ENCODE results near the gene MYL12B.
"Not testable (repeated sequence)": the region's sequence is repeated elsewhere in the genome, so short reads cannot be mapped to it uniquely, and the experiment has no call there.

The MYL12B gene

DNA sequence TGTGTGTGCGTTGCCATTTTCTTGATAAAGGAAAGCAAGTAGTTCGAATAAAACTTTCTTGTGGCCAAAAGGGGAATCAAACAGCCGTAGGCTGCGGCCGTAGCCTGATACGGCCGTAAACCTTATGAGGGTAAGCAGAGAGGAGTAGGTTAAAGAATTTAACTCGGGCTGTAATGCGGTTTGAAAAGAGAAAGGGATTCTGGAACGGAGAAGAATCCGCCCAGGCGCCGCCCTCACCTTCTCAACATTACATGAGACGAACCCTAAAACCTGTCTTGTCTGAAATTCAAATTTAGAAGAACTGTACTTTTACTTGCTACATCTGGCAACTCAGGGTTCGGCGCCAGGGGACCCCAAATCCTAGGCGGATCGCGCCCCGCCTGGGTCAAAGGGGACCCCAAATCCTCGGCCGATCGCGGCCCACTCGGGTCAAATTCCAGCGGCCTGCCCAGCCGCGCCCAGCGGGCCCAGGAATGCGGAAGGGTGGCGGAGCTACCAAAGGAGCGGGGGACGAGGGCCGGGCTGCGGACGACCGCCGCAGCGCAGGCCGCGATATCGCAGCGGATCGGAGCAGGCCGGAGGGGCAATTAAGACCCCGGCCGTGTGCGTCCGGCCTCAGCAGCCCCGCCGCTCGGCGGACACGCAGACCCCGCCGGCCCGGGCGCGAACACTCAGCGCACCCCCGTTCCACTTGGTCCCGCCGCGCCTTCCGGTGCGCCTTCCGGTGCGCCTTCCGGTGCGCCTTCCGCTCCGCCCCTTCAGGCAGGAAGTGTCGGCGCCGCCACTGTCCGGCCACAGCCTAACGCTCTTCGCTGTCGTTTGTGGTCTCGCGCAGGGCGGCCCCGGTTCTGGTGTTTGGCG, at the start of gene MYL12B:
TSS of gene MYL12B (plus strand) at position 761 of the 861 bp plus-strand sequence. CDS start 10,766 bp downstream, outside the sequence.
- peak; percentile 63 for DNase-seq (ENCODE audit: low read depth in 1 of 2, low spot score in 1 of 2)

DNA sequence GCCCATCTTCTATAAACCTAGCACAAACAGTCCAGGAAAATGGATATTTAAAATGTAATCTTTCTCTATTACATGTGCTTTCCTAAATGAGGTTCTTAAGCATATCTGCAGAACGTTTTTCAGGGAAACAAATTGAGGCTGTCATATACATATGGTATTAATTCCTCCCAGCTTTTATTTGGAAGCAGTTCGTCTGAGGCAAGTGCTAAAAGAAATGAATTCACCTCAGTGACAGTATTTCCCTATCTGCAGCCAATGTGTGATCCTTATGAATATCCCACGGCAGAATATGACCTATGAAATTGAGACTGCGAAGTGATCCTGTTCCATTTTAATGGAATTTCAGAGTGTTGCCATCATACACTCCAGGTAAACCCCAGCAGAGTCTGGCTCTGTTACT, 49.3 kb upstream of the MYL12B start:
- DNase-seq (ENCODE audit: low read depth in 1 of 2, low spot score in 1 of 2), result no peak

DNA sequence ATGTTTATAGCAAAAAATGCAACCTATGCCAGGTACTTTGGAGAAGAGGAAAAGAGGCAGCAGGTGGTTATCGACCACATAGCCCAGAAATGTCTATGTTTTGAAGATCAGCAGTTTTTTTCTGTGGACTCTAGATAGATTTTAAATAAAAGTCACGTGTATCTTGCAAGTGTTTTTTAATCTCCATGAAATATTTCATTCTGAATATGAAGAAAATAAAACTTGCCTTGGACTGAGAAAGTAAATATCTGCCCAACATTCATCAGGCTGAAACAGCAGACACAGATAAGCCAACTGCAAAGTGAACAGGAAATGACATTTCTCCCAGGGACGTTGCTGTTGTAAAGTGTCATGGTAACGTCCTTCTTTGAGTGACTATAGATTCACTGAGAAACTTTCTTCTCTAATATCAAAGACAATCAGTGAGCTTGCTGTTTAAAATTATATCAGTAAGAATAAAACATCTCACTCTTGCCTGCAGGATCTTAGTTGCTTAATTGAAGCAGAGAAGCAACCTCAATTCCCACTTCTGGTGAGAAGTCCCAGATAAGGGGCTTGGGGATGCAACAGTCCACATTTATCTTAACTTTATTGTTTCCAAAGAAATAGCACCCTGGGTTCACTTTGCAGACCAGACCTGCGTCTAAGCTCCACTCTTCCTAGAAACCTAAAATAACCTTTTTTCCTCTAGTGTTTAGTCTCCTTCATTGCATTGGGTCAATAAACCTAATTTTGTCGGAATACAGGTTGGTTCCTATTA, 48.5 kb upstream of the MYL12B start:
- DNase-seq (ENCODE audit: low read depth in 1 of 2, low spot score in 1 of 2), result no peak

DNA sequence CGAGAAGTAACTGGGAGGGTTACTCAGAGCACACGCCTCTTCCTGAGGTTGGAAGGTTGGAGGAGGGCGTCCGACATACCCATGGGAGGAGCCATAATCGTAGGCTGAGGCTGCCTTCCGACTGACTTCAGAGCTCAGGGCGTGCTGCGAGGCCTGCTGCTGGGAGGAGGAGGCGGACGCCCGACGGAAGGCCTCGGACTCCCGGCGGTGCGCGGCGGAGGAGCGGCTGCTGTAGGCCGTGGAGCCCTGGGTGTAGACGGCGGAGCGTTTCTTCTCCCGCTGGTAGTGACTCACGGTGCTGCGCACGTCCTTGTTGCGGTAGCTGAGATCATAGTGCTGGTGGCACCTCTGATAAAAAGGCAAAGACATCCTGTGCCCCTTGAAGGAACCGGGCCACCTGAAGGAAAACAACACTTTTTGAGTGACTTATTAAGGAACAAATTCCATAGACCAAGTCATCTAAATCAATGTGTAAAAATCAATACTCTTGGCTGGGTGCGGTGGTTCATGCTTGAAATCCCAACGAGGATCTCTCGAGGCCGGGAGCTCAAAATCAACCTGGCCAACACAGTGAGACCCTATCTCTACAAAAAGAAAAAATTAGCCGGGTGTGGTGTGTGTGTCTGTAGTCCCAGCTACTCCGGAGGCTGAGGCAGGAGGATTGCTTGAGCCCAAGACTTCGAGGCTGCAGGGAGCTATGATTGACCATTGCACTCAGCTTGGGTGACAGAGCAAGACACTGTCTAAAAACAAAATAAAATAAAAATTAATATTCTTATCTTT, 46.9 kb upstream of the MYL12B start:
- no peak for DNase-seq (ENCODE audit: low read depth in 1 of 2, low spot score in 1 of 2)

DNA sequence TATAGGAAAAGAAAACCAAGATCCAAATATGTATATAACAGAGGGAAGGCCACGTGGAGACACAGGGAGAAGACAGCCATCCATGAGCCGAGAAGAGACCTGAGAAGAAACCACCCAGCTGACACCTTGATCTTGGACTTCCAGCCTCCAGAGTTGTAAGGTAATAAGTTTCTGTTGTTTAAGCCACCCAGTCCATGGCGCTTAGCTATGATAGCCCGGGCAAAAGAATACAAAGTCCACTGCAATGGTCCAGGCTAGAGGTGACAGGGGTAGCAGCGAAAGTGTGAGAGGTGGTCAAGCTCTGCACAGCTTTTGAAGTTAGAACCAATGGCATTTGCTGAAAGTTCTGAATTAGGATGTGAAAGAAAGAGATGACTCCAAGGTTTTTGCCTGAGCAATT, 44.9 kb upstream of the MYL12B start:
- DNase-seq (ENCODE audit: low read depth in 1 of 2, low spot score in 1 of 2), result no peak

DNA sequence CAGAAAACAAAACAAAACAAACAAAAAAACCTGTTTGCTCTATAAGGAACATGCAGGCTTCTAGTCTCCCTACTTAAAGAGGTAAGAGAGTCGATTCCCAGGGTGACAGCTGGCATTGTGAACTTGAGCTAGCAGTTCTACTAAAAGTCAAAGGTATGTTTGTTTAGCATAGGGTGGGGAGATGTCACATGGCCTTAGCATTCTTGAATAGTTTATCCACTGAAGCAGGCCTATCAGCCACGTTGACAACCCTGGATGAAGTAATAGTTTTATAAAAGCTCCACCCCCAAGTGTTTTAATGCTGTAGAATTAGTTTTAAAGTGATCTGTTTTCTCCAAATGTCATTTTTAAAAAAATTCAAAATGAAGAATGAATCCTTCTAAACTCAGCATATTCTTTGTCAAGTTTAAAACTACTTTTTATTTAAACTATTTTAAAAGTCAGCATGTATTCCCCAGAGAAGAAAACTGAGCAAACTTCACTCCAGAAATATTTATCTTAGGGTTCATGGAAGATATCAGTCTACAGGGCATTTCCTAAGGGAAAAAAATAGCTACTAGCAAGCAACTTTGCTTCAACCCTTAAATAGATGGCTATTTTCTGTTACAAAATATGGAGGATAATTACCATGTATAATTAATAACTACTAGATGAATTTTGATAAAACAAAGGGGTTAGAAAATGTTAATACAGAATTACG, 43.8 kb upstream of the MYL12B start:
- no peak for DNase-seq (ENCODE audit: low read depth in 1 of 2, low spot score in 1 of 2)

DNA sequence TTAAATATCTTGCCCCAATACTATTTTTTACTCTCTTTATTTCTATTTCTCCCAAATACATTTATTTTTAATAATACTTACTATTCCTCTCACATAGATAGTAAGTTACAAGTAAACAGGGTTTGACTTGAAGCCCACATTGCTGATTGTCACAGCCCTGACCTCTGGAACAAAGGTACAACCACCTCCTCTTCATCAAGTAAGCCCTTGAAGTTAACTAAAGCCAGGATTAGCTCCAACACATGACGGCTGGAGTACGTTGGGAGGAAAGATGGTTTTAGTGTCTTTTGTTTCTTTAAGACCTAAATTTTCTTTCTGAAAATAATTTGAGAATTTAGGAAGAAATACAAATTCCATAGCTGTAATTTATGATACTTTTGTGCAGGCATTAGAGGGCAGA, 43.1 kb upstream of the MYL12B start:
- DNase-seq (ENCODE audit: low read depth in 1 of 2, low spot score in 1 of 2), result no peak

DNA sequence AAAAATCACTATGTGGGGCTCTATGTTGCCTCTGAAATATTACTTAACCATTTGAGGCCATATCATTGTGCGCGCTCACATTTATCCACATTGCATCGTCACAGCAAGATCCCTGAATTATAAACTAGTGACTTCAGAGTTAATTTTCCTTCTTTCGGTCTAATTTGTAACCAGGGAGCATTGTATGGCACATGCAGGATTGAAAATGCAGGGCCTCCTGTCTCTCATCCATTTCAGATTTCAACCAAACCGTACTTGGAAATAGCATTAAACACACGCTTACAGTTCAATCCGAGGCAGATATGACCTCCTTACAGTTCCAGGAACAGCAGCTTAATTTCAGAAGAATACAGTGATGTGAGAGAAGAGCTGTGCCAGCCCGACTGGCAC, 42.7 kb upstream of the MYL12B start:
- DNase-seq (ENCODE audit: low read depth in 1 of 2, low spot score in 1 of 2), result no peak

DNA sequence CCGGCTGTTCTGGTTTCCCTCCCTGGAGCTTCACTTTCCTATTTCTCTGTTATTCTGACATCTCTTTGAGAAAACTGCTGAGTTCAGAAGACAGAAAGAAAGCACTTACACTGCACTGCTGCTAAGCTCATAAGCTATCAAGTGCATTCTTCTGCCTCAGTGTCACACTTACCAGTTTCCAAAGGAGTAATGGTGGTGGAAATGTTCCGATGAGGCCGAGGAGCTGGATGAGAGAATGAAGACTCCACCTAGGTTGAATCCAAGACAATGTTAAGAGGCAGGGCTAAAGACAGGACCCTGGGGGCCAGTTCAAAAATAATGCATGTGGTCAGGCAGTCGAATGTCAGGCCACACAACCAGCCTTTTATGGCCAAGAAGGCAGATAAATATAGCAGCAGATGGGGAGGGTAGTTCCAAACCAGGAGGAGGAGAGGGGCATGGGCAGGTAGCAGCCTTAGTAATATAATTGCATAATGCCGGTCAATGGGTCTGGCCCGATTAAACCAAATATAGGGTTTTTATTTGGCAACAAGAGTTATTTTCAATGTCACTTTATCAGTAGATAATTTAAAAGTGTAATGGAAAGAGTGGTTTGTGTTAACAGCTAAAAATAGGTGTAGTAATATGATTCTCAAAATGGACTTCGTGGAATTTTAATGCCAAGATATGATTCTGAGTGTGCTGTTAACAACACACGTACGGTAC, 42.1 kb upstream of the MYL12B start, which contains the start of gene MYOM1:
TSS of gene MYOM1 (minus strand) at position 338 of the 705 bp plus-strand sequence. CDS start 4,745 bp downstream, outside the sequence.
- DNase-seq (ENCODE audit: low read depth in 1 of 2, low spot score in 1 of 2), result no peak

DNA sequence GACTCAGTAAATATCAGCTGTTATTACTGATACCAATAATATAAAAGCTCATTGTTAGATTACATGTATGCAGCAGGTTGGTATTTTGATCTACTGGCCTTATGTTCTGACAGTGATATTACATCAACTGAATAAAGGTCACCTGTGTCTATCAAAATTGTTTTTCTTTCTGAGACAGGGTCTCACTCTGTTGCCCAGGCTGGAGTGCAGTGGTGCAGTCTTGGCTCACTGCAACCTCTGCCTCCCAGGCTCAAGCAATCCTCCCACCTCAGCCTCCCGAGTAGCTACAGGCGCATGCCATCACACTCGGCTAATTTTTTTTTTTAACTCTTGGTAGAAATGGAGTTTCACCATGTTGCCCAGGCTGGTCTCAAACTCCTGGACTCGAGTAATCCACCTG, 41.1 kb upstream of the MYL12B start:
- DNase-seq (ENCODE audit: low read depth in 1 of 2, low spot score in 1 of 2), result not testable (repeated sequence)

DNA sequence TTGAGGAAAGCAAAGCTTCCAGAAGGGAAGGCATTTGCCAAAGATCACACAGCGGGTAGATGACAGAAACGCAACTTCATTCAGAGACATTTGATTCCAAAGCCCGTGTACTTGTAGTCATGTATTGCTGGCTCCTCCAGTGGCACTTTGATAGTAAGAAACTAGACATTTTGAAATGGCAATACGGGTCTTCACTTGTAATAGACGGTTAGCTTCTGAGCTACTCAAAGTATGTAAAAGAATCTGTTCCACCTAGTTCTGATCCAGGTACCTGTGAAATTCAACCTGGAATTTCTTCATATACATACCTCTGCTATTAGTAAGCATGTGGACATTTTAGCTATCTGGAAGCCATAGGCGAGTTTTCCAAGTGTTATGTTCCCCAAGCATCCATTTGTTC, 40.4 kb upstream of the MYL12B start:
- no peak for DNase-seq (ENCODE audit: low read depth in 1 of 2, low spot score in 1 of 2)

DNA sequence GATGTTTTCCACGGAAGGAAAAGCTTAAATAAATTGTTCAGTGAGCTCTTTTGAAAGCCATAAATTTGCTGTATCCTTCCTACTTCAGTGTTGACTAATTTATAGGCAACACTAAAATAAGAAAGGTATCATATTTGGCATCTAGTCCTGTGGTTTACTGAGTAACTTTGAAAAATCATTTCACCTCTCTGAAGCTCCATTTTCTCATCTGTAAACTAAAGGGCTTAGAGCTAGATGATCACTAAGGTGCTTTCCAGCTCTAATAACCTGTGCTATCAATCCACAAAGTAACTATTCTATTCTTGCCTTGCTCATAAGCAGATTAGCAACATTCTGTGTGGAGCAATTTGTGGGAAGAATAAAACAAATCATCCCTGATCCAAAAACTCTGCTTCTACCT, 38.6 kb upstream of the MYL12B start:
- DNase-seq (ENCODE audit: low read depth in 1 of 2, low spot score in 1 of 2), result no peak

DNA sequence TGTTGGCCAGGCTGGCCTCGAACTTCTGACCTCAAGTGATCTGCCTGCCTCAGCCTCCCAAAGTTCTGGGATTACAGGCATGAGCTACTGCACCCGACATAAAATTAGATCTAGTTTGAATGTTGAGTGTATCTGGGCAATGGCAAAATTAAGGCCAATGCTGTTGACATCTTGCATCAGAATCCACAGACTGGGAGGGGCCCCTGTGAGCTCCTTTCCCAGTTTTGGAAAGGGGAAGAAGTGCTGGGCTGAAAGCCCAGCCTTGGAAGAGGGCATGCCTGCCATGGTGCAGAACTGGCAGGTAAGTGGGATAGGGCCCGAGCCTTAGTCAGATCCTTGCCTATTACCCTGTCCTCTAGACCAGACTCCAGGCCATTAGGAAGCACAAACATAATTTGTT, 37.7 kb upstream of the MYL12B start:
- no peak for DNase-seq (ENCODE audit: low read depth in 1 of 2, low spot score in 1 of 2)

DNA sequence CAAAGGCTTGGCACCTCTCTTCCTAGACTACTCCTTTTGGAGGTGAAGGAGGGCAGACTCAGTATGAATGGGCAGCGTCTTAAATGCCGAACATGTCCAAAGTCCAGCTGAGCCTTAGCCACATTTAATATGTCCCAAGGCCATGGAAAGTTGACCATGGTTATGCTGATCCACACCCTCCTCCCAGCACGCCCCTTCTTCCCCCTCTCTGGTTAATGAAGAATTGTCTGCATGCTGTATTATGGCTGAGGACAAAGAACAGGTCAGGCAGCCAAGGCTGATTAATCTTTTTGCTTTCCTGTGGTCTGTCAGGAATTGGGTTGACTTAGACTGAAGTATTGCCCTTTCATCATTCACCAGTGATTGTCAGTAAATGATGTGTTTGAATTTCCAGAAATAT, 36.3 kb upstream of the MYL12B start:
- no peak for DNase-seq (ENCODE audit: low read depth in 1 of 2, low spot score in 1 of 2)

DNA sequence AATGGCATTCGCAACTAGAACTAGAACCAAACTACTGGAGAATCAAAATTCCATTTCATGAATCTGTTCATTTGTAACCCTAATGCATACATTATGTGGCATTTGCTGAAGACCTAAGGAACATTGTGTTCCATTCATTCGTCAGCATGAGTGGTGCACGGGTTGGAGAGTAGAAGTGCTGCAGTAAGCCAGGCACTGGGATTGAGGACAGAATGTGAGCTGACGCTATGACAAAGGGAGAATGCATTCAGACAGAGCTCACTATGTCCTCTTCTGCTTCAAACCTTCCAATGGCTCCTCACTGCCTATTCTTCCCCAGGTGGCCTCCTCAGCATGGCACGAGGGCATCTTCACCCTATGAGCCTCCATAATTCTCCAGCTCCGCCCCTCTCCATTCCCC, 35.9 kb upstream of the MYL12B start:
- DNase-seq (ENCODE audit: low read depth in 1 of 2, low spot score in 1 of 2), result no peak

DNA sequence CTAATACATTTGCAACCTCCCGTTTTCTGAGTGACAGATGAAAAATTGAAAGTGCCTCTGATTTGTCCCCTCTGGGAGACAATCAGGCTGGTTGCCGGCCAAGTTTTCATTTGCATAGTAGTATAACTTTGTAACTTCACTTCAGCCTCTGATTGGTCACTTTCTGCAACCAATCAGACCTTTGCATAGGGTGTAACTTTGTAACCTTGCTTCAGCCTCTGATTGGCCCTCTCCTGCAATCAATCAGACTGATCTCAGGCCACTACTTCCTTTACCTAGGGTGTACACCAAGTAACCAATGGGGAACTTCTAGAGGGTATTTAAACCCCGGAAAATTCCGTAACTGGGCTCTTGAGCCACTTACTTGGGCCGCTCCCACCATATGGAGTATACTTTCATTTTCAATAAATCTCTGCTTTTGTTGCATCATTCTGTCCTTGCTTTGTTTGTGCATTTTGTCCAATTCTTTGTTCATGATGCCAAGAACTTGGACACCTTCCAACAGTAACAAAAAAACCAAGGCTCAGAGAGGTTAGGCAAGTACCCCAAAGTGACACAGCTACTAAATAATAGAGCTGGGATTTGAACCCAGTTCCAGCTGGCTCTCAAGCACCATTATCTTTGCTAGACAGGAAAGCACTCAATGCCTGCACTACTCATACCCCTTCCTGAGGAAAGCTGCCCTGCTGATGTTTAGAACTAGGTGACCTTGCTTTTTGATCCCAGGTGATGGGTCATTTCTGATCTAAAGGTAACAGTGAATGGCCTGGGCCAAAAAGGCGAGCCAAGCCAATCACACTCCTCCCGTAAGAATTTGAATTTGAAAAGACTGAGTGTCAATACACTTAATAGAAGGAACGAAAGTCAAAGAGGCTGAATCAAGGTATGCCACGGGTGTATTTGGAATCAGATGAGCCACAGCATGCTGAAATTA, 31.3 kb upstream of the MYL12B start:
- DNase-seq (ENCODE audit: low read depth in 1 of 2, low spot score in 1 of 2), result no peak

DNA sequence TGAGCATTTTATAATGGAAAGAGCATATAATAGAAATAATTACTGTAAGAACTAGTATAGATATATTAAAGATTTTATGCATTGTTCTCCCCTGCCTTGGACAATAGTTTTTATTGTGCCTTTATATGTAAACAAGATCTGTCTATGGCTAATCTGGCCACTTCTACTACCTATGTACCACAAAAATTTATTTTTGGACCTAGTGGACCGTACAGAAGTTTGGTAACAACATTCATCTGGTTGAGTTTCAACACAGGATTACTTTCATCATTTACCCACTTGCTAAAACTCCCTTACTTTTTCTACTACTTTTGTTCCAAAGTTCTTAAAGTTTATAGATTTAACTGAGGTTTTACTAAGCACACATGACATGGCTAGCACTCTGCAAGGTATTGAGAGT, 28.9 kb upstream of the MYL12B start:
- DNase-seq (ENCODE audit: low read depth in 1 of 2, low spot score in 1 of 2), result no peak

DNA sequence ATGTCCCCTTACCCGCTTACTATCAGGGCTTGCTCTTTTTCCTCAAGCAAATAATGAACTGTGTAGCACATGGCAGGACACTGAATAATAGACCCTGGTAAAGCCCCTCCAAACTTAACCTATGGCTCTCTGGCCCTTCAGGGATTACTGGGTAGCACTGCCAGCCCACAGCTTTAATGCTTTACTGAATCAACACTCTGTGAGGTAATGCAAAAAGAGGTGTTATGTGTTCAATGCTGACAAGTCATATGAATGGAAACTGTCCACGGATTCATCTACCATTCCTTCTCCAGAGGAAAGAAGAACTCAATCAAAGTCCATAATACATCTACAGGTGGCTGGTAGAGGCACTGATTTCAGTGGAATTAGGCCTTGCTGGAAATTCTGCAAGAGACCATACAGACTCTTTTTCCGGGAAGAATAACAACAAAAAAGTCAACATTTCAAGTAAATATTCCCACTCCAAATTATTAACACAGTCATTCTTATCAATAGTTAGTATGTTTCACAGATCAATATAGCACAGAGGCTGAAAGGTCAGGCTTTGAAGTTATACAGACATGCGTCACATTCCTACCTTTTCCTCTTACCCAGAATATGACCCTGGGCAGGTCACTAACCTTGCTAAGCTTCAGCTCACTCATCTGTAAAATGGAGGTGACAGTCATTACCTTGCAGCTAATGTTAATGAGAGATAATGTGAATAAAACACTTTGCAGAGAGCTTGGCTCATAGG, 28.3 kb upstream of the MYL12B start:
- DNase-seq (ENCODE audit: low read depth in 1 of 2, low spot score in 1 of 2), result no peak

DNA sequence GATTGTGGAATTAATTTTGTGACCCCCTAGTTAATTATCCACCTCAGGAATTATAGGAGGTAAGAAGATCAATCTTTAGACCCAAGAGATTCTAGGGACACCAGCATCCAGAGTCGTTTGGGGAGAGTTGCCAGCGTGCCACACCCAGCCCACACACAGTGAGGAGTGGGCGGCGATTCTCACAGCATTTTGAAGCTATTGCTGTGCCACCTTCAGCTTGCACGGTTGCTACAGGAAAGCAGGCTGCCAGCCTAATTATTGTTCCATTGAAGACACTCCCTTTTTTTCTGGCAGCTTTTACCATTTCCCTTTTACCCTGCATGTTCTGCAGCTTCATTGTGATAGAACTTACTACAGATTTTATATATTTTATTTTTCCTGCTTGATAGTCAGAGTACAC, 27.5 kb upstream of the MYL12B start:
- no peak for DNase-seq (ENCODE audit: low read depth in 1 of 2, low spot score in 1 of 2)

Measured in stimulated activated CD4-positive, alpha-beta T cell treated with anti-CD3 and anti-CD28 coated beads, Interleukin-15, amount 100 ng/mL, for 1 hour (primary cell).